HG02973 (cell line): ENCODE results near the gene ABCB10.
"Not testable (repeated sequence)": the region's sequence is repeated elsewhere in the genome, so short reads cannot be mapped to it uniquely, and the experiment has no call there.

Experiments used
- ATAC-seq: cut with Tn5 transposase; IDR thresholded peaks from one replicate; pipeline ENCODE4 v1.9.1; 2021; ENCODE audit warnings: moderate library complexity; ENCODE audit not compliant: unreplicated experiment

The ABCB10 gene

GRCh38 chr1:229480495-229480894 lies 78.0 kb downstream of the ABCB10 start:
- no peak for ATAC-seq

- peak; percentile 65 for ATAC-seq
Observed at GRCh38 chr1:229479660-229480399, 78.7 kb downstream of the ABCB10 start.

- peak; percentile 83 for ATAC-seq
Observed at GRCh38 chr1:229478852-229479251, 79.7 kb downstream of the ABCB10 start.

GRCh38 chr1:229475859-229476258 lies 82.6 kb downstream of the ABCB10 start:
- ATAC-seq = not testable (repeated sequence)

- ATAC-seq = no peak
Observed at GRCh38 chr1:229474509-229474908, 84.0 kb downstream of the ABCB10 start.

- no peak for ATAC-seq
Observed at GRCh38 chr1:229471175-229471574, 87.3 kb downstream of the ABCB10 start.

- no peak for ATAC-seq
Observed at GRCh38 chr1:229470406-229471043, 88.0 kb downstream of the ABCB10 start.

- no peak for ATAC-seq
Observed at GRCh38 chr1:229466887-229467286, 91.6 kb downstream of the ABCB10 start.
